ENCODE results near the gene DIAPH2. TPM values are rescaled to one million over a fixed set of nuclear protein-coding genes. Genes with fewer than 3 reads are reported as not detected.

The DIAPH2 gene
- total RNA-seq, 1 experiment from 2014 or later = 22.5 TPM

- Histone ChIP-seq H3K4me3 (no peak overlapping the region), H3K27me3 (no peaks in the 10 kb centered on the region), H3K9me3 (replicated peaks) (no peaks in the 10 kb centered on the region), H3K4me1 (no peaks in the 10 kb centered on the region; the same call in 1 of the 2 replicates), H3K36me3 (no peaks in the 10 kb centered on the region), H3K27ac (no peak overlapping the region)
- DNase-seq = no peak
Measured at GRCh38 chrX:97363843-97364242, 679.2 kb downstream of the DIAPH2 start.

GRCh38 chrX:97366237-97366636 is 681.6 kb downstream of the DIAPH2 start:
- H3K9me3 ChIP-seq (replicated peaks) = no peaks in the 10 kb centered on the region
- H3K27ac ChIP-seq = no peak overlapping the region; the same call in 1 of the 2 replicates
- no peak overlapping the region for H3K4me3 ChIP-seq
- H3K36me3 ChIP-seq = no peaks in the 10 kb centered on the region
- no peaks in the 10 kb centered on the region for H3K27me3 ChIP-seq
- H3K4me1 ChIP-seq = no peaks in the 10 kb centered on the region; the same call in 1 of the 2 replicates
- DNase-seq = peak in 1 of 2 experiments; percentile 19

GRCh38 chrX:97367125-97367524 is 682.5 kb downstream of the DIAPH2 start:
- no peak overlapping the region for H3K27ac ChIP-seq
- DNase-seq = no peak

GRCh38 chrX:97369947-97370346 is 685.3 kb downstream of the DIAPH2 start:
- no peaks in the 10 kb centered on the region for H3K36me3 ChIP-seq
- H3K4me3 ChIP-seq = no peak overlapping the region
- H3K9me3 ChIP-seq (replicated peaks) = no peaks in the 10 kb centered on the region
- no peak overlapping the region for H3K27ac ChIP-seq
- no peaks in the 10 kb centered on the region; the same call in 1 of the 2 replicates for H3K4me1 ChIP-seq
- H3K27me3 ChIP-seq = no peaks in the 10 kb centered on the region
- no peak for DNase-seq

More at GRCh38 chrX:97367125-97367524, 682.5 kb downstream of the DIAPH2 start:
- no peaks in the 10 kb centered on the region; the same call in 1 of the 2 replicates for H3K4me1 ChIP-seq
- H3K36me3 ChIP-seq = no peaks in the 10 kb centered on the region
- no peak overlapping the region for H3K4me3 ChIP-seq
- no peaks in the 10 kb centered on the region for H3K9me3 ChIP-seq (replicated peaks)
- H3K27me3 ChIP-seq = no peaks in the 10 kb centered on the region

GRCh38 chrX:97372001-97372766 is 687.5 kb downstream of the DIAPH2 start:
- Histone ChIP-seq H3K27me3 (no peaks in the 10 kb centered on the region), H3K4me3 (no peak overlapping the region), H3K36me3 (no peaks in the 10 kb centered on the region), H3K27ac (no peak overlapping the region), H3K4me1 (no peaks in the 10 kb centered on the region), H3K9me3 (replicated peaks) (no peaks in the 10 kb centered on the region)
- no peak for DNase-seq

- no peak overlapping the region for H3K4me3 ChIP-seq
- H3K27ac ChIP-seq = no peak overlapping the region
- H3K27me3 ChIP-seq = no peaks in the 10 kb centered on the region
- no peaks in the 10 kb centered on the region for H3K36me3 ChIP-seq
- no peaks in the 10 kb centered on the region for H3K9me3 ChIP-seq (replicated peaks)
- DNase-seq = no peak
- no peaks in the 10 kb centered on the region for H3K4me1 ChIP-seq
Measured at GRCh38 chrX:97374266-97374665, 689.6 kb downstream of the DIAPH2 start.

GRCh38 chrX:97380200-97380599 is 695.6 kb downstream of the DIAPH2 start:
- no peak overlapping the region for H3K27ac ChIP-seq
- no peaks in the 10 kb centered on the region for H3K36me3 ChIP-seq
- H3K4me3 ChIP-seq = no peak overlapping the region
- no peak for DNase-seq
- H3K27me3 ChIP-seq = no peaks in the 10 kb centered on the region
- no peaks in the 10 kb centered on the region for H3K9me3 ChIP-seq (replicated peaks)
- H3K4me1 ChIP-seq = no peaks in the 10 kb centered on the region

GRCh38 chrX:97384685-97385084 is 700.0 kb downstream of the DIAPH2 start:
- Histone ChIP-seq H3K36me3 (no peaks in the 10 kb centered on the region), H3K9me3 (replicated peaks) (no peaks in the 10 kb centered on the region), H3K27me3 (no peaks in the 10 kb centered on the region), H3K4me3 (no peak overlapping the region), H3K4me1 (no peaks in the 10 kb centered on the region), H3K27ac (no peak overlapping the region)
- DNase-seq = no peak

GRCh38 chrX:97387004-97387403 is 702.4 kb downstream of the DIAPH2 start:
- no peaks in the 10 kb centered on the region for H3K27me3 ChIP-seq
- no peaks in the 10 kb centered on the region for H3K36me3 ChIP-seq
- H3K4me1 ChIP-seq = no peaks in the 10 kb centered on the region
- H3K4me3 ChIP-seq = no peak overlapping the region
- no peaks in the 10 kb centered on the region for H3K9me3 ChIP-seq (replicated peaks)
- DNase-seq = no peak
- no peak overlapping the region for H3K27ac ChIP-seq

GRCh38 chrX:97389761-97390192 is 705.1 kb downstream of the DIAPH2 start:
- peak; percentile 7 to 20 for DNase-seq
- no peak overlapping the region for H3K4me3 ChIP-seq
- H3K27ac ChIP-seq = peak overlapping the region; percentile 50
- no peaks in the 10 kb centered on the region for H3K9me3 ChIP-seq (replicated peaks)
- H3K36me3 ChIP-seq = no peaks in the 10 kb centered on the region
- no peaks in the 10 kb centered on the region for H3K27me3 ChIP-seq
- H3K4me1 ChIP-seq = no peaks in the 10 kb centered on the region

- no peaks in the 10 kb centered on the region for H3K36me3 ChIP-seq
- no peak overlapping the region for H3K4me3 ChIP-seq
- H3K27me3 ChIP-seq = no peaks in the 10 kb centered on the region
- no peak for DNase-seq
- no peaks in the 10 kb centered on the region for H3K4me1 ChIP-seq
- no peak overlapping the region for H3K27ac ChIP-seq
- no peaks in the 10 kb centered on the region for H3K9me3 ChIP-seq (replicated peaks)
Measured at GRCh38 chrX:97397371-97397770, 712.7 kb downstream of the DIAPH2 start.

- Histone ChIP-seq H3K27ac (no peak overlapping the region), H3K27me3 (no peaks in the 10 kb centered on the region), H3K4me1 (no peaks in the 10 kb centered on the region), H3K36me3 (no peaks in the 10 kb centered on the region), H3K9me3 (replicated peaks) (no peaks in the 10 kb centered on the region), H3K4me3 (no peak overlapping the region)
- peak in 1 of 2 experiments; percentile 8 for DNase-seq
Measured at GRCh38 chrX:97398030-97398551, 713.4 kb downstream of the DIAPH2 start.

GRCh38 chrX:97399400-97399799 is 714.8 kb downstream of the DIAPH2 start:
- Histone ChIP-seq H3K27ac (no peak overlapping the region), H3K27me3 (no peaks in the 10 kb centered on the region), H3K9me3 (replicated peaks) (no peaks in the 10 kb centered on the region), H3K4me3 (no peak overlapping the region), H3K4me1 (no peaks in the 10 kb centered on the region), H3K36me3 (no peaks in the 10 kb centered on the region)
- DNase-seq = peak in 1 of 2 experiments; percentile 6

GRCh38 chrX:97400492-97400891 is 715.9 kb downstream of the DIAPH2 start:
- Histone ChIP-seq H3K36me3 (no peaks in the 10 kb centered on the region), H3K4me1 (no peaks in the 10 kb centered on the region), H3K27me3 (no peaks in the 10 kb centered on the region), H3K27ac (no peak overlapping the region), H3K9me3 (replicated peaks) (no peaks in the 10 kb centered on the region), H3K4me3 (no peak overlapping the region)
- DNase-seq = no peak

GRCh38 chrX:97401154-97401553 is 716.5 kb downstream of the DIAPH2 start:
- H3K4me1 ChIP-seq = no peaks in the 10 kb centered on the region
- DNase-seq = no peak
- no peak overlapping the region for H3K4me3 ChIP-seq
- no peaks in the 10 kb centered on the region for H3K36me3 ChIP-seq
- no peak overlapping the region for H3K27ac ChIP-seq
- H3K9me3 ChIP-seq (replicated peaks) = no peaks in the 10 kb centered on the region
- H3K27me3 ChIP-seq = no peaks in the 10 kb centered on the region
